G401 (cell line): ENCODE measurements around the gene ZCCHC24. TPM values are rescaled to one million over a fixed set of nuclear protein-coding genes. Genes with fewer than 3 reads are reported as not detected.

Source experiments
- DNase-seq: peaks from one replicate; pipeline ENCODE4 v3.0.0-alpha.2; 2015; ENCODE audit warnings: low spot score
- in situ Hi-C: cut with HindIII; loops from 2 replicates; pipeline ENCODE4 v1.10.0; 2016; ENCODE audit warnings: low sequenced_read_pairs, mixed read lengths
- total RNA-seq: library from RNA; depleted of rRNA; stranded (reverse); fragments of >200 nt; shearing (Covaris generic); gene quantifications from 2 replicates; pipeline ENCODE4 v1.2.3, GENCODE V29; 2014; rRNA removed

Gene ZCCHC24
- 6.8 and 10.8 TPM in 2 replicates for total RNA-seq

GRCh38 chr10:79445161-79445976 lies at the start of gene ZCCHC24:
Gene ZCCHC24, minus strand, starts transcription at chr10:79445624. Its CDS starts 184 bp downstream, at chr10:79445440.
- in situ Hi-C loops = no loop called here
- peak; percentile 79 for DNase-seq

- DNase-seq = no peak
- in situ Hi-C loops = loop anchor here (25.0 kb wide), 1 partner anchor 157 kb away; the partner anchor contains the start of gene PPIF
Observed at GRCh38 chr10:79493806-79494205, 48.4 kb upstream of the ZCCHC24 start.

- in situ Hi-C loops = loop anchor here (25.0 kb wide), 1 partner anchor 156 kb away; the partner anchor contains the start of gene PPIF
- no peak for DNase-seq
Observed at GRCh38 chr10:79492839-79493238, 47.4 kb upstream of the ZCCHC24 start.

GRCh38 chr10:79492256-79492655 lies 46.8 kb upstream of the ZCCHC24 start:
- in situ Hi-C loops = loop anchor here (25.0 kb wide), 1 partner anchor 155 kb away; the partner anchor contains the start of gene PPIF
- no peak for DNase-seq

DNA sequence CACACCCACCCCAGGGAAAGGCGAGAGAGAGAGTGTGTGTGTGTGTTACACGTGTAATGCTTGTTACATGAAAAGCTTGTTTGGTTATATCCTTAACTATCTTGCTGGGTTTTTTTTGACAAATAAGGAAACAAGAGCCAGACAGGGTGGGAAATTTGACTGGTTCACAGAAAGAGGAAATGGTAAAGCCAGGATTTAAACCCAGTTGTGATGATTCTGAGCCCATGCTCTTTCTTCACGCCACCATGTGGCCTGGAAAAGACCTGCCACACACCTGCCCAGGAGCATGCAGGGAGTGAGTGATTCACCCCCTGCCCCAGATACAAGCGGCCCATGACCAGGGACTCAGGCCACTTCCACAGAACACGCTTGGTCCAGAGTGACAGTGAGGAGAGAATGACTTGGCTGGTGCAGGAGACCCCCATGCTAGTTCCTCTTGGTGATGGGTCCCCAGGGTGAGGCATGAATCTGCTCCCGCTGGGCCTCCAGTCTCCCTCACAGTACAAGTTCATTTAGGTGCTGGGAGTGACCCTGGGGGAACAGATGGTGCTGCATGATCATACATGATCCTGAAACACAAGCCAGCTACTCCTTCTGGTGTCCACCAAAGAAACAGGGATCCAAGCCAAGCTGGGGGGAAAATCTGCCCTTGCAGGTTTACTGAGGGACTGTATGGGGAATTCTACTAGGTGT lies 45.9 kb upstream of the ZCCHC24 start:
- in situ Hi-C loops = loop anchor here (25.0 kb wide), 1 partner anchor 154 kb away; the partner anchor contains the start of gene PPIF
- peak; percentile 23 for DNase-seq

DNA sequence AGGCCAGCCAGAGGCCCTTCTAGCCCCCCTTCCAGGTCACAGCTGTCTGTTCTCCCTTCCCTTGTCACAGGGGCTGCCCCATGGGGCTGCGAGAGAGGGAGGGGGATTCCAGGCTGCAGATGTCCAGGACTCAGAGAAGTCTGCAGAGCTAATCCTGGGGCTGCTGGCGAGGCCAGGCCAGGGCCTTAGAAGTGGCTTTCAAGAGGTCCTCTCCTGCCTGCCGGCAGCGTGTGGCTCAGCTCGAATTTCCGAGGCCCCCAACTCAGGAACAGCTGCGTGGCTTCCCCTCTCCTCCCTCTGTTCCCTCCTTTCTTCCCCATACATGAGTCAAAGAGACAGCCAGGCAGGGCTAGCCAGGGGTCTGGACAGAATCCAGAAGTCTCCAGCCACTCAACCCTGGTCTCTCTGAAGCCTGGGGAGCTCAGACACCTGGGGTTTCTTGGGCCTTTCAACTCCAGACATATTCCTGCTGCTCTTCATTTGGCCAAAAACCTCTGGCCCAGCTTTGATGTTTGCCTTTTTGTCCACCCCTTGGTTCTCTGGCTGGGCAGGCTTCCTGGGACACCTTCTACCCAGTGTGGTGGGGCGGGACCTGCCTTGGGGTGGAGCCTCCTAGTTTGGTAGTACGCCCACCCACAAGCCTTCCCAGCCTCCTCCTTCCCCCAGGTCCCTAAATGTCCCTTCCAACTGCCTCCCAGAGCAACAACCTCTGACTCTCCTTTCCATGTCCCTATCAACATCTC lies 45.1 kb upstream of the ZCCHC24 start:
- in situ Hi-C loops = loop anchor here (25.0 kb wide), 1 partner anchor 153 kb away; the partner anchor contains the start of gene PPIF
- no peak for DNase-seq

- DNase-seq = no peak
Observed at GRCh38 chr10:79488870-79489269, 43.4 kb upstream of the ZCCHC24 start.

DNA sequence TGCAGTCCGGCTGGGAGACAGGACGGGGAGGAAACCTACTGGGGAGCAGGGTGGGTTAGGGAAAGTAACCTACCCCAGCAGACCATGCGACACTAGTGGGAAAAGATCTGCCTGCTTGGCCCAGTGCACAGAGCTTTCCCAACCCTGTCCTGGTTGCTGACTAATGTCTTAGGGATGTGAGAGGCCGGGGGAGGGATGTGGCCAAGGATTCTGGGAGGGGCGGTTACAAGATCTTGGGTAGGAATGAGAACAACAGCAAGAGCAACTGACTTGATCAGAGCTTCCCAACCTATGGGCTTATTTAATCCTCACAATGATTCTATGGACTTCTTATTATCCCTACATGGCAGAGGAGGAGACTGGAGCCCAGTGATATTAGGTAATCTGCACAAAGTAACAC lies 42.9 kb upstream of the ZCCHC24 start:
- in situ Hi-C loops = loop anchor here (25.0 kb wide), 1 partner anchor 151 kb away; the partner anchor contains the start of gene PPIF

More at GRCh38 chr10:79488870-79489269, 43.4 kb upstream of the ZCCHC24 start:
- in situ Hi-C loops = loop anchor here (25.0 kb wide), 1 partner anchor 152 kb away; the partner anchor contains the start of gene PPIF

DNA sequence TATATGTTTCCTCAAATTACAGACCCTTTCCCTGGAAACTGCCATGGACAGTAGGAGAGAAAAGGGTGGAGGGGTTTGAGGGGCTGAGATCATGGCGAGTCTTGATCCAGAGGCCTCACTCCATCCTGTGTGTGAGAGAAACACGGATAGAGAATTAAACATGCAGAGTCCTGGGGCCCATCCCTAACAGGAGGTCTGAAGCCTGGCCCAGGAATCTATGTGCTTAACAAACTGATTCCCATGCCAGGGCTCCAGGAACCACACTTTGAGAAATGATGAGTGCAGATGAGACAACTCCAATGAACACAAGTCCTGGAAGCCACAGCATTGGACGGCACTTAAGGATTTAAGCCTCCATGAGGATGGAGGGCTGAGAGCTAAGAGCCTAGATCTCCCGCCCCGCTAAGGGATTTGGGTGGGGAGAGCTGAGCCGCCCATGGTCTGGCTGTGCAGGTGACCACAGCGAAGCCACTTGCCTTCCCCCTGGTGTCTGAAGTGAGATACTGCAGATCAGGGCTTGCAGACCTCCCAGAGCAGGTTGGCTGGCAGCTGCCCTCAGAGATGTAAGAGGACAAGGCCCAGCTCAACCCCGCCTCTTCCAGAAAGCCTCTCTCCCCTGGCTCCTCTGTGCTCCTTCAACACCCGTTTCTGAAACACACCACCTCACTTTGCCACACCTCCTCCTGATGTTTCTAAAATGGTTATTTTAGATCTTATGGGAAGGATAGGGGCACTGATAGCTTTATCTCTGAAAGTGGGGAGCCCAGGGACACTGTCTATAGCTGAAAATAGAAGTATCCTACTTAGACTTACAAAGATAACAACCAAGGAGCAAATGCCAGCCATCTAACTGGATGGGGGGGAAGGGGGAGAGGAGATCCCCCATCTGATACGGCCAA lies 42.1 kb upstream of the ZCCHC24 start:
- in situ Hi-C loops = loop anchor here (25.0 kb wide), 1 partner anchor 150 kb away; the partner anchor contains the start of gene PPIF
- DNase-seq = peak; percentile 38

More for the DNA sequence above, 42.9 kb upstream of the ZCCHC24 start:
- no peak for DNase-seq

DNA sequence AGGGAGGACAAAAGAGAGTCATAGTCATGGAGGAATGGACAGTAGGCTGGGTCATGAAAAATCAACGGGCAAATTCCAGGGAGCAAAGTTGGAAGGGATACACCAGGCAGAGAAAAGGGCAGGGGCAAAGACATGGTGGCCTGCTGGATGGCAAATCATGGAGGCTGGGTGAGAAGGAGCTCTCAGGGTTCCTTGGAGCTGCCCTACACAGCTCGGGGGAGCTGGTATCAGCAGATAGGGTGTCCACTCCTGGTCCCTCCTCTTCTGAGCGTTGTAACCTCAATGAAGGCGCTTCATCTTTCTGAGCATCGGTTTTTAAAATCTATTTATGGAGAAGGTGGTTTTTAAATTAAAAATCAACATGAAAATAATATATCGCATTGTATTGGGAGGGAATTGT lies 39.1 kb upstream of the ZCCHC24 start:
- DNase-seq = no peak
- in situ Hi-C loops = loop anchor here (25.0 kb wide), 1 partner anchor 147 kb away; the partner anchor contains the start of gene PPIF

GRCh38 chr10:79483948-79484347 lies 38.5 kb upstream of the ZCCHC24 start:
- DNase-seq = no peak
- in situ Hi-C loops = loop anchor here (25.0 kb wide), 1 partner anchor 147 kb away; the partner anchor contains the start of gene PPIF

- in situ Hi-C loops = loop anchor here (25.0 kb wide), 1 partner anchor 146 kb away; the partner anchor contains the start of gene PPIF
- no peak for DNase-seq
Observed at GRCh38 chr10:79483299-79483698, 37.9 kb upstream of the ZCCHC24 start.

- DNase-seq = no peak
- in situ Hi-C loops = loop anchor here (25.0 kb wide), 1 partner anchor 145 kb away; the partner anchor contains the start of gene PPIF
Observed at GRCh38 chr10:79482741-79483140, 37.3 kb upstream of the ZCCHC24 start.

DNA sequence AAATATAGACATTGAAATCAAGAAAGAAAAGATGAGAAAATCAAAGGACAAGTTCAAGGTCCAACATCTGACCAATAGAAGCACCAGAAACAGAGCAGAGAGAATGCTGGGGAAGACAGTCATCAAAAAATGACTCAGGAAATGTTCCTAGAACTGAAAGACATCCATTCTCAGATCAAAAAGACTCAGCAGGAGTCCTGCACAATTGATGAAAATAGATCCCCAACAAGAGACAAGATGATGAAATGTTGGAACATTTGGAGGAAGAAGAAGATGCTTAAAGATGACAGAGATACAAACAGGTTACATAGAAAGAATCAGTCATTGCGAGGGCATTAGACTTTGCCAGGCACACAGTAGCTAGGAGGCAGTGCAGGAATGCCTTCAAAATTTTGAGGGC lies 36.9 kb upstream of the ZCCHC24 start:
- in situ Hi-C loops = loop anchor here (25.0 kb wide), 1 partner anchor 145 kb away; the partner anchor contains the start of gene PPIF
- no peak for DNase-seq

DNA sequence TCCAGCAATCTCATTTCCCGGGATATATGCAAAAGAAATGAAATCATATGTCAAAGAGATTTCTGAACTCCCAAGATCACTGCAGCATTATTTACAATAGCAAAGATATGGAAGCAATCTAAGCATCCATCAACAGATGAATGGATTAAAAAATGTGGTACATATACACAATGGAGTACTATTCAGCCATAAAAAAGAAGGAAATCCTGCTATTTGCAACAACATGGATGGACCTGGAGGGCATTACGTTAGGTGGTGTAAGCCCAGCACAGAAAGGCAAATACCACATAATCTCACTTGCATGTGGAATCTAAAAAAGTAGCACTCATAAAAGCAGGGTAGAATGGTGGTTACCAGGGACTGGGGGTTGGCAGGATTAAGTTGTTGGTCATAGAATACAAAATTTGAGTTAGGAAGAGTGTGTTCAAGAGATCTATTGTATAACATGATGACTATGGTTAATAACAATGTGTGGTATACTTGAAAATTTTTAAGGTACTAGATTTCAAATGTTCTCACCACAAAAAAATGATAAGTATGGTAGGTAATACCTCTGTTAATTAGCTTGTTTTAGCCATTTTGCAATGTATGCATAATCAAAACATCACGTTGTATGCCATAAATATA lies 34.0 kb upstream of the ZCCHC24 start:
- in situ Hi-C loops = loop anchor here (25.0 kb wide), 1 partner anchor 142 kb away; the partner anchor contains the start of gene PPIF
- DNase-seq = no peak

GRCh38 chr10:79477456-79477855 lies 32.0 kb upstream of the ZCCHC24 start:
- in situ Hi-C loops = loop anchor here (25.0 kb wide), 1 partner anchor 140 kb away; the partner anchor contains the start of gene PPIF
- DNase-seq = no peak

DNA sequence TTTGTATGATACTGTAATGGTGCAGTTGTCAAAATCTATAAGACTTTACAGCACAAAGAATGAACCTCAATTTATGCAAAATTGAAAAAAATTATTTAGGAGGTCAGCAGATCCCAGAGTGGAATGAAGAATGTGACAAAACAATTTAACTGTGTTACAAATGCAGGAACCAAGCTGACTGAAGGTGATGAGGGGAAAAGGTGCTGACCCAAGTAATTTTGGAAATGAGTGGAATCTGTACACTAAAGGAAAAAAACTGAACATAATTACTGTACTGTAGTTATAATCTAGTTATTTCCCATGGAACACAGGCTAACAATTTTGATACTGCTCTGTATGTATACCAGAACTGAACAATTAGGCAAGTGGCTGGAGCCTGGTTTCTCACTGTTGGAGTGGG lies 31.2 kb upstream of the ZCCHC24 start:
- no peak for DNase-seq
- in situ Hi-C loops = loop anchor here (25.0 kb wide), 1 partner anchor 139 kb away; the partner anchor contains the start of gene PPIF
